ENCODE results near the gene SMYD3.

- TF ChIP-seq, protein P1, sequence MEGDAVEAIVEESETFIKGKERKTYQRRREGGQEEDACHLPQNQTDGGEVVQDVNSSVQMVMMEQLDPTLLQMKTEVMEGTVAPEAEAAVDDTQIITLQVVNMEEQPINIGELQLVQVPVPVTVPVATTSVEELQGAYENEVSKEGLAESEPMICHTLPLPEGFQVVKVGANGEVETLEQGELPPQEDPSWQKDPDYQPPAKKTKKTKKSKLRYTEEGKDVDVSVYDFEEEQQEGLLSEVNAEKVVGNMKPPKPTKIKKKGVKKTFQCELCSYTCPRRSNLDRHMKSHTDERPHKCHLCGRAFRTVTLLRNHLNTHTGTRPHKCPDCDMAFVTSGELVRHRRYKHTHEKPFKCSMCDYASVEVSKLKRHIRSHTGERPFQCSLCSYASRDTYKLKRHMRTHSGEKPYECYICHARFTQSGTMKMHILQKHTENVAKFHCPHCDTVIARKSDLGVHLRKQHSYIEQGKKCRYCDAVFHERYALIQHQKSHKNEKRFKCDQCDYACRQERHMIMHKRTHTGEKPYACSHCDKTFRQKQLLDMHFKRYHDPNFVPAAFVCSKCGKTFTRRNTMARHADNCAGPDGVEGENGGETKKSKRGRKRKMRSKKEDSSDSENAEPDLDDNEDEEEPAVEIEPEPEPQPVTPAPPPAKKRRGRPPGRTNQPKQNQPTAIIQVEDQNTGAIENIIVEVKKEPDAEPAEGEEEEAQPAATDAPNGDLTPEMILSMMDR (IDR thresholded peaks at IDR 0.05), result no peak
- no peak for TF ChIP-seq POLR2A (IDR thresholded peaks at IDR 0.05)
These were observed 754.5 kb downstream of the SMYD3 start for GRCh38 chr1:245752561-245752960.
